ENCODE measurements around the gene SMIM41.

SMIM41 gene

GRCh38 chr12:52049688-52050087, 29.8 kb upstream of the SMIM41 start:
- no peak for TF ChIP-seq SIN3A (IDR thresholded peaks at IDR 0.05; ENCODE audit: borderline replicate concordance, insufficient read depth, low read length)
- no peak for TF ChIP-seq FOXP2 (optimal IDR thresholded peaks at IDR 0.05; ENCODE audit: borderline replicate concordance, extremely low read depth, extremely low read length, insufficient read depth)
- TF ChIP-seq TAF1 (IDR thresholded peaks at IDR 0.05; ENCODE audit: borderline replicate concordance, insufficient read depth, low read length): no peak
- no peak for TF ChIP-seq REST (IDR thresholded peaks at IDR 0.05; ENCODE audit: insufficient read depth in 1 of 2, low read depth in 2 of 2, low read length in 2 of 2)
- no peak for TF ChIP-seq POLR2AphosphoS5 (IDR thresholded peaks at IDR 0.05; ENCODE audit: low read depth, low read length)

- TF ChIP-seq TAF1 (IDR thresholded peaks at IDR 0.05; ENCODE audit: borderline replicate concordance, insufficient read depth, low read length) (no peak), REST (IDR thresholded peaks at IDR 0.05; ENCODE audit: insufficient read depth in 1 of 2, low read depth in 2 of 2, low read length in 2 of 2) (no peak), POLR2AphosphoS5 (IDR thresholded peaks at IDR 0.05; ENCODE audit: low read depth, low read length) (no peak), FOXP2 (optimal IDR thresholded peaks at IDR 0.05; ENCODE audit: borderline replicate concordance, extremely low read depth, extremely low read length, insufficient read depth) (no peak), SIN3A (IDR thresholded peaks at IDR 0.05; ENCODE audit: borderline replicate concordance, insufficient read depth, low read length) (no peak)
Measured at GRCh38 chr12:52050116-52050757, 29.3 kb upstream of the SMIM41 start.

- no peak for TF ChIP-seq SIN3A (IDR thresholded peaks at IDR 0.05; ENCODE audit: borderline replicate concordance, insufficient read depth, low read length)
- TF ChIP-seq REST (IDR thresholded peaks at IDR 0.05; ENCODE audit: insufficient read depth in 1 of 2, low read depth in 2 of 2, low read length in 2 of 2): no peak
- TF ChIP-seq TAF1 (IDR thresholded peaks at IDR 0.05; ENCODE audit: borderline replicate concordance, insufficient read depth, low read length): no peak
- TF ChIP-seq POLR2AphosphoS5 (IDR thresholded peaks at IDR 0.05; ENCODE audit: low read depth, low read length): no peak
- TF ChIP-seq FOXP2 (optimal IDR thresholded peaks at IDR 0.05; ENCODE audit: borderline replicate concordance, extremely low read depth, extremely low read length, insufficient read depth): no peak
Measured at GRCh38 chr12:52050758-52051541, 28.6 kb upstream of the SMIM41 start, which contains the start of gene NR4A1. NR4A1 (plus strand) TSS chr12:52051442; CDS start chr12:52054329, 2,887 bp downstream.

GRCh38 chr12:52052468-52053186, 26.9 kb upstream of the SMIM41 start:
- TF ChIP-seq POLR2AphosphoS5 (IDR thresholded peaks at IDR 0.05; ENCODE audit: low read depth, low read length): no peak
- TF ChIP-seq SIN3A (IDR thresholded peaks at IDR 0.05; ENCODE audit: borderline replicate concordance, insufficient read depth, low read length): no peak
- TF ChIP-seq TAF1 (IDR thresholded peaks at IDR 0.05; ENCODE audit: borderline replicate concordance, insufficient read depth, low read length): no peak
- TF ChIP-seq REST (IDR thresholded peaks at IDR 0.05; ENCODE audit: insufficient read depth in 1 of 2, low read depth in 2 of 2, low read length in 2 of 2): no peak

Measured in PFSK-1 (cell line).